D721Med (cell line): ENCODE results near the gene C1orf210.

Experiments
- DNase-seq: peaks from one replicate; pipeline ENCODE4 v3.0.0; 2011; ENCODE audit warnings: low spot score; ENCODE audit not compliant: insufficient read length
- FAIRE-seq: peaks from 2 replicates; lab custom pipeline; 2011; peaks lifted over from hg19 to GRCh38; lab: Jason Lieb, UNC
- CTCF ChIP-seq: IDR thresholded peaks from 2 replicates; pipeline ENCODE4 v1.5.1; 2012; ENCODE audit warnings: mild to moderate bottlenecking, control low read depth; ENCODE audit not compliant: insufficient read depth; ENCODE audit errors: missing control alignments

C1orf210 gene

GRCh38 chr1:43250351-43250761 lies 35.0 kb downstream of the C1orf210 start:
- TF ChIP-seq CTCF = no peak
- DNase-seq = no peak
- no peak for FAIRE-seq

GRCh38 chr1:43247256-43247921 lies 38.0 kb downstream of the C1orf210 start:
- no peak for DNase-seq
- TF ChIP-seq CTCF = no peak
- no peak for FAIRE-seq

- FAIRE-seq (no peak), DNase-seq (no peak)
- no peak for TF ChIP-seq CTCF
These were observed 38.7 kb downstream of the C1orf210 start for GRCh38 chr1:43246466-43247213.

- FAIRE-seq (no peak), DNase-seq (no peak)
- no peak for TF ChIP-seq CTCF
These were observed 42.1 kb downstream of the C1orf210 start for GRCh38 chr1:43243299-43243698.

GRCh38 chr1:43241413-43241836 lies 44.0 kb downstream of the C1orf210 start:
- DNase-seq = no peak
- FAIRE-seq = no peak
- TF ChIP-seq CTCF = no peak

GRCh38 chr1:43239484-43239883 lies 45.9 kb downstream of the C1orf210 start:
- no peak for TF ChIP-seq CTCF
- DNase-seq (no peak), FAIRE-seq (no peak)

- FAIRE-seq (no peak), DNase-seq (no peak)
- TF ChIP-seq CTCF = no peak
These were observed 46.4 kb downstream of the C1orf210 start for GRCh38 chr1:43238991-43239469.
